IMR-90 (cell line): ENCODE data around the gene SLC25A24. TPM values are rescaled to one million over a fixed set of nuclear protein-coding genes. Genes with fewer than 3 reads are reported as not detected.

Experiments
- ATAC-seq: fragments of 200-7000 bp; cut with Tn5 transposase; 2 replicates; pipeline ENCODE4 v1.9.1; 2020; ENCODE audit warnings: low read depth, mild to moderate bottlenecking, moderate library complexity
- BruUV-seq: library from RNA; stranded (reverse); fragments of 400-500 nt; replicated peaks from 2 replicates; lab custom pipeline; 2021; lab: Mats Ljungman, UMichigan
- CTCF ChIA-PET: fragments of 300-600 bp; formaldehyde crosslinking; extraction: SDS; loops from one replicate; lab custom pipeline; 2021; ENCODE audit warnings: antibody characterized with exemption; lab: Yijun Ruan, JAX
- POLR2A ChIA-PET: fragments of 300-600 bp; sonication (Branson Sonifier 250); formaldehyde crosslinking; loops from one replicate; lab custom pipeline; 2022; ENCODE audit warnings: antibody characterized with exemption; ENCODE audit not compliant: unreplicated experiment; lab: Charles Lee
- DNase-seq: peaks from one replicate; pipeline ENCODE4 v3.0.0; 2013
- H2AFZ ChIP-seq: replicated peaks from 2 replicates; pipeline ENCODE3; 2013; ENCODE audit warnings: low read length, mild to moderate bottlenecking; ENCODE audit not compliant: poor library complexity
- H2AK5ac ChIP-seq: 2 replicates; pipeline ENCODE4 v1.6.1; 2013; ENCODE audit warnings: low read depth, low read length, inconsistent platforms
- H2AK9ac ChIP-seq: replicated peaks from 2 replicates; pipeline ENCODE3; 2013; ENCODE audit warnings: mild to moderate bottlenecking, low read depth, low read length, moderate library complexity; ENCODE audit not compliant: poor library complexity
- H2BK120ac ChIP-seq: 2 replicates; pipeline ENCODE4 v1.6.1; 2013; ENCODE audit warnings: low read depth, low read length, inconsistent platforms
- H2BK15ac ChIP-seq: 3 replicates; pipeline ENCODE4 v1.6.1; 2013; ENCODE audit warnings: low read depth, low read length, inconsistent platforms
- H2BK20ac ChIP-seq: 2 replicates; pipeline ENCODE4 v1.6.1; 2013; ENCODE audit warnings: low read depth, mild to moderate bottlenecking, inconsistent platforms, low read length, moderate library complexity
- H2BK5ac ChIP-seq: 2 replicates; pipeline ENCODE4 v1.6.1; 2013; ENCODE audit warnings: mild to moderate bottlenecking, low read depth, low read length, inconsistent platforms; ENCODE audit not compliant: poor library complexity, severe bottlenecking
- H3K14ac ChIP-seq: replicated peaks from 2 replicates; pipeline ENCODE4 v1.6.1; 2013; ENCODE audit warnings: low read depth, low read length, inconsistent platforms
- H3K18ac ChIP-seq: 2 replicates; pipeline ENCODE4 v1.6.1; 2013; ENCODE audit warnings: low read depth, low read length, control low read depth
- H3K23ac ChIP-seq: 2 replicates; pipeline ENCODE4 v1.6.1; 2013; ENCODE audit warnings: low read depth, low read length, inconsistent platforms
- H3K27ac ChIP-seq: 2 replicates; pipeline ENCODE4 v1.5.1; 2013; ENCODE audit warnings: mild to moderate bottlenecking, control low read depth, low read length; ENCODE audit not compliant: insufficient read depth
- H3K27me3 ChIP-seq: 2 replicates; pipeline ENCODE4 v1.6.1; 2013; ENCODE audit warnings: low read length; ENCODE audit not compliant: control insufficient read depth, insufficient read depth
- H3K36me3 ChIP-seq: 2 replicates; pipeline ENCODE4 v1.6.1; 2013; ENCODE audit warnings: low read length, mixed read lengths; ENCODE audit not compliant: control insufficient read depth, insufficient read depth
- H3K4ac ChIP-seq: 2 replicates; pipeline ENCODE4 v1.6.1; 2013; ENCODE audit warnings: low read depth, low read length, inconsistent platforms
- H3K4me1 ChIP-seq: 2 replicates; pipeline ENCODE4 v1.6.1; 2013; ENCODE audit warnings: low read length, mixed read lengths; ENCODE audit not compliant: control insufficient read depth, insufficient read depth
- H3K4me2 ChIP-seq: 2 replicates; pipeline ENCODE4 v1.6.1; 2013; ENCODE audit warnings: low read depth, mild to moderate bottlenecking, control low read depth, low read length, moderate library complexity
- H3K4me3 ChIP-seq: 2 replicates; pipeline ENCODE4 v1.5.1; 2013; ENCODE audit warnings: low read depth, mild to moderate bottlenecking, control low read depth, low read length, moderate library complexity; ENCODE audit not compliant: insufficient read depth
- H3K56ac ChIP-seq: 2 replicates; pipeline ENCODE4 v1.6.1; 2013; ENCODE audit warnings: low read length, inconsistent platforms; ENCODE audit not compliant: insufficient read depth; ENCODE audit errors: extremely low read depth
- H3K79me1 ChIP-seq, 2 experiments: 2 replicates each; pipeline ENCODE4 v1.6.1; 2013; ENCODE audit warnings: low read length in 2 of 2, inconsistent platforms in 1 of 2, low read depth in 1 of 2
- H3K9ac ChIP-seq: 2 replicates; pipeline ENCODE4 v1.6.1; 2013; ENCODE audit warnings: low read depth, low read length, control low read depth
- H3K9me1 ChIP-seq: 2 replicates; pipeline ENCODE4 v1.6.1; 2013; ENCODE audit warnings: low read length, inconsistent platforms; ENCODE audit not compliant: insufficient read depth
- H3K9me3 ChIP-seq: 2 replicates; pipeline ENCODE4 v1.6.1; 2013; ENCODE audit warnings: low read length; ENCODE audit not compliant: control insufficient read depth, insufficient read depth
- H4K20me1 ChIP-seq: 2 replicates; pipeline ENCODE4 v1.6.1; 2013; ENCODE audit warnings: low read length, inconsistent platforms; ENCODE audit not compliant: insufficient read depth
- H4K5ac ChIP-seq: 2 replicates; pipeline ENCODE4 v1.6.1; 2013; ENCODE audit warnings: mild to moderate bottlenecking, low read depth, low read length, control low read depth
- H4K8ac ChIP-seq, 2 experiments: 2 replicates each; pipeline ENCODE4 v1.6.1; 2013; ENCODE audit warnings: low read depth in 2 of 2, low read length in 2 of 2, control low read depth in 1 of 2, inconsistent platforms in 1 of 2
- H4K91ac ChIP-seq: 2 replicates; pipeline ENCODE4 v1.6.1; 2013; ENCODE audit warnings: low read depth, low read length, inconsistent platforms; ENCODE audit not compliant: insufficient read depth
- BHLHE40 ChIP-seq: fragments of 150-350 bp; IDR thresholded peaks from 2 replicates; pipeline ENCODE4 v1.6.1; 2016; ENCODE audit warnings: mild to moderate bottlenecking, low read depth, low read length
- CEBPB ChIP-seq: IDR thresholded peaks from 2 replicates; pipeline ENCODE4 v1.6.1; 2012; ENCODE audit warnings: low read depth, low read length, improper control_type of control experiment
- CTCF ChIP-seq: conservative IDR thresholded peaks from 2 replicates; pipeline ENCODE4 v1.5.1; 2012; ENCODE audit warnings: mild to moderate bottlenecking, low read depth, low read length, improper control_type of control experiment
- FOS ChIP-seq: fragments of 150-350 bp; IDR thresholded peaks from 2 replicates; pipeline ENCODE4 v1.6.1; 2016; ENCODE audit warnings: low read depth, low read length
- MXI1 ChIP-seq: IDR thresholded peaks from 2 replicates; pipeline ENCODE4 v1.6.1; 2012; ENCODE audit warnings: low read depth, mild to moderate bottlenecking, low read length, moderate library complexity, borderline replicate concordance
- POLR2A ChIP-seq: IDR thresholded peaks from 2 replicates; pipeline ENCODE4 v1.6.1; 2012; ENCODE audit warnings: mild to moderate bottlenecking, low read depth, low read length
- RFX5 ChIP-seq: IDR thresholded peaks from 2 replicates; pipeline ENCODE4 v1.8.0; 2012; ENCODE audit warnings: low read depth, mild to moderate bottlenecking, low read length, moderate library complexity
- USF2 ChIP-seq: fragments of 150-350 bp; IDR thresholded peaks from 2 replicates; pipeline ENCODE4 v1.6.1; 2017; ENCODE audit warnings: mild to moderate bottlenecking, antibody characterized with exemption, low read length, low read depth
- WGBS, 2 experiments: methylation state at CpG; one replicate each; pipeline versions ENCODE4 v1.1.5 to v1.1.7; 2013; ENCODE audit warnings: missing lambda C conversion rate in 2 of 2; ENCODE audit not compliant: insufficient read length in 1 of 2; ENCODE audit errors: extremely low coverage in 2 of 2; 5-methylcytosine and 5-hydroxymethylcytosine counted together
- dilution Hi-C: fragments of 300-500 bp; cut with HindIII; formaldehyde crosslinking; loops from one replicate; pipeline ENCODE4 v1.14.3; 2018; ENCODE audit warnings: low sequenced_read_pairs; ENCODE audit not compliant: unreplicated experiment
- in situ Hi-C: fragments of 300-500 bp; cut with MboI; formaldehyde crosslinking; loops from 3 replicates; pipeline ENCODE4 v1.14.3; 2019; ENCODE audit warnings: low sequenced_read_pairs, inconsistent platforms, mixed read lengths
- intact Hi-C: fragments of 100-400 bp; cut with micrococcal nuclease; formaldehyde crosslinking; loops from 2 replicates; pipeline ENCODE4 v1.10.0; 2022
- polyA plus RNA-seq, 3 experiments: library from polyadenylated mRNA; depleted of rRNA; stranded (reverse); fragments of >200 nt; gene quantifications; 2 replicates each; pipeline ENCODE4 v1.2.3, GENCODE V29; 2012; ENCODE audit warnings: low replicate concordance in 1 of 3
- total RNA-seq: library from RNA; depleted of rRNA; stranded (reverse); fragments of >200 nt; gene quantifications from 2 replicates; pipeline ENCODE4 v1.2.3, GENCODE V29; 2012

Gene SLC25A24
- total and polyA plus RNA-seq, 2 of the 4 experiments (the other 2 are of a cell fraction) = 19.4 to 20.4 TPM

DNA sequence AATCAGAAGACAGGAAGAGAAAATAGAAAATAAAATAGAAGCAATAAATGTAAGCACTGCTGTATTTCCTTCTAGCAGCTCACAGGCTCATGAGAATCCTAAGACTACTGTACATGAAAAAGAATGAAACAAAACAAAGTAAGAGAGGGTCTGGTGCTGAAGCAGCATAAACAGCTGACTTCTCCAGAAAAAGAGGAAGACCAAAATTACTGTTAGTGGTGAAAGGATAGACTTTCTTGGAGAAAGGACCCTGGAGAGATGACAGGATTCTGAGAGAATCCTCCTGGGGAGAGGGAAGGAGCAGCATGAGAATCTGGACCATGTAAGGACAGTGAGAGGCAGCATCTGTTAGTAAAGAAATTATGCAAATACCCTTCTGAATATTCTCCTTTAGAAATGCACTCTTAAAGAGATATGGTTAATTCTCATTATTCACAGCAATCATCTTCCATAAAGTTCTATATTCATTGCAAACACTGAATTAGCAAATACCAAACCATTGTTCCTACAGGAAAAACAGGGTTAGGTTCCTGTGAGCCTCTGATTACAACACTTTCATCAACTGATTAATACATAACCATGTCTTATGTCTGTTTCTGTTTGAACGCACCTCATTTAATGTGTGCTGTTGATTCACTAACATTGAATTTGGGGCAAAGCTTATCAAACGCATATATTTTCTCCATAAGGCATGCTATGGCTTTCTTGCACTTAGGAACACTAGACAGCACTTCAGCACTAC lies 17.0 kb downstream of the SLC25A24 start:
- WGBS, 2 experiments = no CpG with 5 or more reads among the region's 2 CpGs
- TF ChIP-seq RFX5 (no peak), MXI1 (no peak), BHLHE40 (no peak), USF2 (no peak), POLR2A (no peak), FOS (no peak), CEBPB (no peak), CTCF (no peak)
- POLR2A ChIA-PET = no interaction called here
- dilution Hi-C loops = no loop called here
- H3K56ac ChIP-seq = no peak overlapping the region
- no peak overlapping the region for H2AFZ ChIP-seq
- no peak overlapping the region for H3K4me2 ChIP-seq
- CTCF ChIA-PET = no interaction called here
- ATAC-seq (no peak), DNase-seq (no peak)
- BruUV-seq = no TSS peak
- no peak overlapping the region for H3K4ac ChIP-seq
- H3K14ac ChIP-seq = no peak overlapping the region
- no peak overlapping the region for H2AK9ac ChIP-seq
- H3K9me3 ChIP-seq = no peaks in the 10 kb centered on the region
- no peak overlapping the region for H3K23ac ChIP-seq
- no peak overlapping the region for H2BK20ac ChIP-seq
- H4K91ac ChIP-seq = no peak overlapping the region
- H3K79me1 ChIP-seq = peaks cover 14 to 28% of the 10 kb centered on the region in 2 experiments; a peak in 3 of 4 replicates
- H2AK5ac ChIP-seq = no peak overlapping the region
- H3K36me3 ChIP-seq = peaks cover 20% of the 10 kb centered on the region
- no peak overlapping the region for H2BK5ac ChIP-seq
- H4K20me1 ChIP-seq = peaks cover 14% of the 10 kb centered on the region; the same call in 1 of the 2 replicates
- intact Hi-C loops = no loop called here
- no peak overlapping the region for H3K9ac ChIP-seq
- no peak overlapping the region for H3K4me3 ChIP-seq
- no peak overlapping the region for H2BK15ac ChIP-seq
- H3K27me3 ChIP-seq = no peaks in the 10 kb centered on the region
- H2BK120ac ChIP-seq = no peak overlapping the region
- in situ Hi-C loops = no loop called here
- H3K27ac ChIP-seq = no peak overlapping the region
- H3K18ac ChIP-seq = no peak overlapping the region
- H4K8ac ChIP-seq = no peak overlapping the region
- no peaks in the 10 kb centered on the region for H3K9me1 ChIP-seq
- H3K4me1 ChIP-seq = no peaks in the 10 kb centered on the region
- H4K5ac ChIP-seq = no peak overlapping the region
